ENCODE results near the gene PLA2G2F. TPM values are rescaled to one million over a fixed set of nuclear protein-coding genes. Genes with fewer than 3 reads are reported as not detected.

The PLA2G2F gene
- total RNA-seq, 2 experiments from 2014 or later, result not detected

- no peak overlapping the region for H3K27ac Mint-ChIP-seq
- H3K4me3 Mint-ChIP-seq, result no peak overlapping the region
- H3K27me3 Mint-ChIP-seq, result no peaks in the 10 kb centered on the region
- Histone ChIP-seq H3K4me3 (ENCODE audit: low read length) (no peak overlapping the region), H3K36me3 (ENCODE audit: insufficient read depth, low read length) (no peaks in the 10 kb centered on the region), H3K9me3 (ENCODE audit: control insufficient read depth in 1 of 2, insufficient read depth in 1 of 2, low read length in 2 of 2) (no peaks in the 10 kb centered on the region), H3K4me1 (ENCODE audit: insufficient read depth, low read length) (no peaks in the 10 kb centered on the region), H3K27me3 (ENCODE audit: control insufficient read depth in 1 of 2, insufficient read depth in 2 of 2, low read length in 2 of 2) (no peaks in the 10 kb centered on the region), H3K27ac (ENCODE audit: low read depth in 1 of 2, low read length in 2 of 2) (no peak overlapping the region)
- no peaks in the 10 kb centered on the region for H3K36me3 Mint-ChIP-seq (ENCODE audit: low read depth)
- TF ChIP-seq CTCF (IDR thresholded peaks at IDR 0.05), result peak; percentile 29
- DNase-seq, result peak in 7 of 14 experiments; percentile 2 to 48 (median 24)
- H3K4me1 Mint-ChIP-seq (ENCODE audit: low read depth), result no peaks in the 10 kb centered on the region
- CTCF ChIA-PET, result no interaction called here
- no peak for ATAC-seq (ENCODE audit: poor library complexity)
- POLR2A ChIA-PET, result no interaction called here
- H3K9me3 Mint-ChIP-seq, result no peaks in the 10 kb centered on the region
- intact Hi-C loops (cut with DNase I, micrococcal nuclease), result loop anchor here (1.0 to 2.0 kb wide), 2 partner anchors 94 to 95 kb away; no protein-coding TSS in a partner anchor
These were observed 38.3 kb upstream of the PLA2G2F start for GRCh38 chr1:20100632-20101355.

GRCh38 chr1:20102875-20103274, 36.2 kb upstream of the PLA2G2F start:
- CTCF ChIA-PET, result interaction anchor here (1.8 kb wide), 1 partner anchor 93 kb away, joined by 5 read pairs; no protein-coding TSS in a partner anchor
- Histone ChIP-seq H3K36me3 (ENCODE audit: insufficient read depth, low read length) (no peaks in the 10 kb centered on the region), H3K4me3 (ENCODE audit: low read length) (no peak overlapping the region), H3K27me3 (ENCODE audit: control insufficient read depth in 1 of 2, insufficient read depth in 2 of 2, low read length in 2 of 2) (no peaks in the 10 kb centered on the region), H3K4me1 (ENCODE audit: insufficient read depth, low read length) (no peaks in the 10 kb centered on the region), H3K9me3 (ENCODE audit: control insufficient read depth in 1 of 2, insufficient read depth in 1 of 2, low read length in 2 of 2) (no peaks in the 10 kb centered on the region), H3K27ac (ENCODE audit: low read depth in 1 of 2, low read length in 2 of 2) (no peak overlapping the region)
- Mint-ChIP-seq H3K27me3 (no peaks in the 10 kb centered on the region), H3K27ac (no peak overlapping the region), H3K4me3 (no peak overlapping the region), H3K36me3 (ENCODE audit: low read depth) (no peaks in the 10 kb centered on the region), H3K9me3 (no peaks in the 10 kb centered on the region), H3K4me1 (ENCODE audit: low read depth) (no peaks in the 10 kb centered on the region)
- intact Hi-C loops (cut with DNase I, micrococcal nuclease), result no loop called here
- POLR2A ChIA-PET, result no interaction called here
- DNase-seq (no peak), ATAC-seq (ENCODE audit: poor library complexity) (no peak)
- no peak for TF ChIP-seq CTCF (IDR thresholded peaks at IDR 0.05)

GRCh38 chr1:20105856-20106255, 33.3 kb upstream of the PLA2G2F start:
- ATAC-seq (ENCODE audit: poor library complexity), result no peak

More at GRCh38 chr1:20105856-20106255, 33.3 kb upstream of the PLA2G2F start:
- Histone ChIP-seq H3K36me3 (ENCODE audit: insufficient read depth, low read length) (no peaks in the 10 kb centered on the region), H3K4me1 (ENCODE audit: insufficient read depth, low read length) (no peaks in the 10 kb centered on the region), H3K4me3 (ENCODE audit: low read length) (no peak overlapping the region), H3K27ac (ENCODE audit: low read depth in 1 of 2, low read length in 2 of 2) (no peak overlapping the region), H3K27me3 (ENCODE audit: control insufficient read depth in 1 of 2, insufficient read depth in 2 of 2, low read length in 2 of 2) (peaks cover 0 to 3% of the 10 kb centered on the region in 2 experiments), H3K9me3 (ENCODE audit: control insufficient read depth in 1 of 2, insufficient read depth in 1 of 2, low read length in 2 of 2) (no peaks in the 10 kb centered on the region)
- ChIA-PET POLR2A (no interaction called here), CTCF (no interaction called here)
- Mint-ChIP-seq H3K36me3 (ENCODE audit: low read depth) (no peaks in the 10 kb centered on the region), H3K27me3 (no peaks in the 10 kb centered on the region), H3K9me3 (no peaks in the 10 kb centered on the region), H3K27ac (no peak overlapping the region), H3K4me1 (ENCODE audit: low read depth) (no peaks in the 10 kb centered on the region), H3K4me3 (no peak overlapping the region)
- DNase-seq, result no peak
- intact Hi-C loops (cut with DNase I, micrococcal nuclease), result no loop called here
- TF ChIP-seq CTCF (IDR thresholded peaks at IDR 0.05), result no peak

Measured in CD4-positive, alpha-beta T cell (primary cell).